NCI-H2196 treated with DMSO at 0.1 percent for 48 hours (cell line): ENCODE results near the gene CFAP97D2.
"Not testable (repeated sequence)": the region's sequence is repeated elsewhere in the genome, so short reads cannot be mapped to it uniquely, and the experiment has no call there.

Experiments used
- DNase-seq: peaks from one replicate; lab custom pipeline; 2025; ENCODE audit not compliant: unreplicated experiment; lab: John Stamatoyannopoulos, UW

Gene CFAP97D2

GRCh38 chr13:114157869-114158495 lies 21.1 kb upstream of the CFAP97D2 start:
- no peak for DNase-seq

GRCh38 chr13:114158869-114159666 lies 20.0 kb upstream of the CFAP97D2 start:
- not testable (repeated sequence) for DNase-seq

- no peak for DNase-seq
Observed at GRCh38 chr13:114161028-114161556, 18.0 kb upstream of the CFAP97D2 start.

- no peak for DNase-seq
Observed at GRCh38 chr13:114161644-114162532, 17.2 kb upstream of the CFAP97D2 start.

- no peak for DNase-seq
Observed at GRCh38 chr13:114162533-114162922, 16.5 kb upstream of the CFAP97D2 start.

- DNase-seq, result no peak
Observed at GRCh38 chr13:114164053-114164452, 15.0 kb upstream of the CFAP97D2 start.

- DNase-seq, result no peak
Observed at GRCh38 chr13:114164681-114165429, 14.2 kb upstream of the CFAP97D2 start.

GRCh38 chr13:114166381-114167131 lies 12.5 kb upstream of the CFAP97D2 start:
- no peak for DNase-seq

GRCh38 chr13:114167426-114167825 lies 11.6 kb upstream of the CFAP97D2 start:
- no peak for DNase-seq

GRCh38 chr13:114167885-114168284 lies 11.2 kb upstream of the CFAP97D2 start:
- DNase-seq, result no peak

GRCh38 chr13:114173272-114173671 lies 5.8 kb upstream of the CFAP97D2 start:
- no peak for DNase-seq

- no peak for DNase-seq
Observed at GRCh38 chr13:114173745-114174144, 5.3 kb upstream of the CFAP97D2 start.

- no peak for DNase-seq
Observed at GRCh38 chr13:114174529-114174961, 4.5 kb upstream of the CFAP97D2 start.

- not testable (repeated sequence) for DNase-seq
Observed at GRCh38 chr13:114176359-114176902, 2.6 kb upstream of the CFAP97D2 start.

GRCh38 chr13:114177245-114178010 lies 1.6 kb upstream of the CFAP97D2 start:
- no peak for DNase-seq

GRCh38 chr13:114185182-114185971 lies 6.3 kb downstream of the CFAP97D2 start:
- no peak for DNase-seq

- DNase-seq, result no peak
Observed at GRCh38 chr13:114194853-114195252, 15.8 kb downstream of the CFAP97D2 start.

- DNase-seq, result no peak
Observed at GRCh38 chr13:114196629-114197028, 17.6 kb downstream of the CFAP97D2 start.
